DOHH2 (cell line): ENCODE data around the gene SCN11A.
"Not testable (repeated sequence)": the region's sequence is repeated elsewhere in the genome, so short reads cannot be mapped to it uniquely, and the experiment has no call there.

ENCODE experiments used
- H3F3A ChIP-seq: fragments of 200-600 bp; sonication (generic), shearing (Covaris generic); 2 replicates; pipeline ENCODE4 v1.6.0; 2016; ENCODE audit warnings: antibody characterized with exemption, mild to moderate bottlenecking; ENCODE audit not compliant: control insufficient read depth, insufficient read depth
- H3K27ac ChIP-seq: fragments of 200-600 bp; sonication (generic); 2 replicates; pipeline ENCODE4 v1.5.1; 2014; ENCODE audit warnings: low read depth, mild to moderate bottlenecking, low read length, moderate library complexity
- H3K27me3 ChIP-seq: fragments of 200-600 bp; sonication (generic); 2 replicates; pipeline ENCODE4 v1.6.1; 2014; ENCODE audit warnings: mild to moderate bottlenecking, low read length, mixed read lengths; ENCODE audit not compliant: control insufficient read depth
- H3K36me3 ChIP-seq: fragments of 200-600 bp; sonication (generic); 2 replicates; pipeline ENCODE4 v1.6.1; 2014; ENCODE audit warnings: mild to moderate bottlenecking, low read length, moderate library complexity, mixed read lengths; ENCODE audit not compliant: control insufficient read depth
- H3K4me1 ChIP-seq: fragments of 200-600 bp; sonication (generic); 2 replicates; pipeline ENCODE4 v1.6.1; 2014; ENCODE audit warnings: mild to moderate bottlenecking, low read length, mixed read lengths; ENCODE audit not compliant: control insufficient read depth
- H3K4me2 ChIP-seq: fragments of 200-600 bp; sonication (generic); 2 replicates; pipeline ENCODE4 v1.6.0; 2014; ENCODE audit warnings: mild to moderate bottlenecking, low read length, moderate library complexity
- H3K4me3 ChIP-seq: fragments of 200-600 bp; sonication (generic); 2 replicates; pipeline ENCODE4 v1.5.1; 2014; ENCODE audit warnings: mild to moderate bottlenecking, low read length, mixed read lengths
- H3K79me2 ChIP-seq: fragments of 200-600 bp; sonication (generic); 2 replicates; pipeline ENCODE4 v1.6.1; 2014; ENCODE audit warnings: mild to moderate bottlenecking, low read length, mixed read lengths; ENCODE audit not compliant: control insufficient read depth
- H3K9me2 ChIP-seq: fragments of 200-600 bp; sonication (generic); replicated peaks from 2 replicates; pipeline ENCODE4 v1.6.1; 2014; ENCODE audit warnings: mild to moderate bottlenecking, low read length, mixed read lengths; ENCODE audit not compliant: control insufficient read depth
- H3K9me3 ChIP-seq: fragments of 200-600 bp; sonication (generic); 2 replicates; pipeline ENCODE4 v1.6.1; 2014; ENCODE audit warnings: antibody characterized with exemption, low read length, mixed read lengths; ENCODE audit not compliant: control insufficient read depth, insufficient read depth
- H4K20me1 ChIP-seq: fragments of 200-600 bp; sonication (generic); 2 replicates; pipeline ENCODE4 v1.6.0; 2014; ENCODE audit warnings: low read depth, mild to moderate bottlenecking, antibody characterized with exemption, low read length, moderate library complexity; ENCODE audit not compliant: control insufficient read depth, insufficient read depth
- EZH2phosphoT487 ChIP-seq: fragments of 200-600 bp; sonication (generic); IDR thresholded peaks from 2 replicates; pipeline ENCODE4 v1.6.1; 2017; ENCODE audit warnings: borderline replicate concordance, mild to moderate bottlenecking, antibody characterized with exemption, low read length, moderate library complexity, mixed read lengths
- TF ChIP-seq, protein P1 (sequence below): fragments of 200-600 bp; sonication (generic); IDR thresholded peaks from one replicate; pipeline ENCODE4 v1.5.1; 2014; ENCODE audit warnings: antibody characterized with exemption, mild to moderate bottlenecking, low read depth, low read length; ENCODE audit not compliant: poor library complexity, severe bottlenecking

The SCN11A gene

GRCh38 chr3:39063143-39063542, 11.4 kb upstream of the SCN11A start:
- Histone ChIP-seq H3K9me2 (no peaks in the 10 kb centered on the region), H3K79me2 (peaks cover 26% of the 10 kb centered on the region)

GRCh38 chr3:39062180-39062579, 10.4 kb upstream of the SCN11A start:
- Histone ChIP-seq H3K36me3 (peaks cover 14% of the 10 kb centered on the region), H3F3A (no peaks in the 10 kb centered on the region), H4K20me1 (no peaks in the 10 kb centered on the region), H3K9me2 (no peaks in the 10 kb centered on the region), H3K4me1 (peaks cover 6% of the 10 kb centered on the region), H3K27ac (no peak overlapping the region), H3K27me3 (no peaks in the 10 kb centered on the region), H3K4me3 (no peak overlapping the region), H3K4me2 (no peak overlapping the region), H3K9me3 (no peaks in the 10 kb centered on the region), H3K79me2 (peaks cover 27% of the 10 kb centered on the region)
- no peak for TF ChIP-seq EZH2phosphoT487
- TF ChIP-seq, protein P1, sequence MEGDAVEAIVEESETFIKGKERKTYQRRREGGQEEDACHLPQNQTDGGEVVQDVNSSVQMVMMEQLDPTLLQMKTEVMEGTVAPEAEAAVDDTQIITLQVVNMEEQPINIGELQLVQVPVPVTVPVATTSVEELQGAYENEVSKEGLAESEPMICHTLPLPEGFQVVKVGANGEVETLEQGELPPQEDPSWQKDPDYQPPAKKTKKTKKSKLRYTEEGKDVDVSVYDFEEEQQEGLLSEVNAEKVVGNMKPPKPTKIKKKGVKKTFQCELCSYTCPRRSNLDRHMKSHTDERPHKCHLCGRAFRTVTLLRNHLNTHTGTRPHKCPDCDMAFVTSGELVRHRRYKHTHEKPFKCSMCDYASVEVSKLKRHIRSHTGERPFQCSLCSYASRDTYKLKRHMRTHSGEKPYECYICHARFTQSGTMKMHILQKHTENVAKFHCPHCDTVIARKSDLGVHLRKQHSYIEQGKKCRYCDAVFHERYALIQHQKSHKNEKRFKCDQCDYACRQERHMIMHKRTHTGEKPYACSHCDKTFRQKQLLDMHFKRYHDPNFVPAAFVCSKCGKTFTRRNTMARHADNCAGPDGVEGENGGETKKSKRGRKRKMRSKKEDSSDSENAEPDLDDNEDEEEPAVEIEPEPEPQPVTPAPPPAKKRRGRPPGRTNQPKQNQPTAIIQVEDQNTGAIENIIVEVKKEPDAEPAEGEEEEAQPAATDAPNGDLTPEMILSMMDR: no peak

More at GRCh38 chr3:39063143-39063542, 11.4 kb upstream of the SCN11A start:
- Histone ChIP-seq H3K9me3 (no peaks in the 10 kb centered on the region), H3K36me3 (peaks cover 20% of the 10 kb centered on the region), H4K20me1 (no peaks in the 10 kb centered on the region), H3K27ac (no peak overlapping the region), H3F3A (no peaks in the 10 kb centered on the region), H3K4me2 (no peak overlapping the region), H3K4me1 (peaks cover 6% of the 10 kb centered on the region), H3K27me3 (no peaks in the 10 kb centered on the region), H3K4me3 (no peak overlapping the region)
- TF ChIP-seq, protein P1: no peak
- TF ChIP-seq EZH2phosphoT487: no peak

DNA sequence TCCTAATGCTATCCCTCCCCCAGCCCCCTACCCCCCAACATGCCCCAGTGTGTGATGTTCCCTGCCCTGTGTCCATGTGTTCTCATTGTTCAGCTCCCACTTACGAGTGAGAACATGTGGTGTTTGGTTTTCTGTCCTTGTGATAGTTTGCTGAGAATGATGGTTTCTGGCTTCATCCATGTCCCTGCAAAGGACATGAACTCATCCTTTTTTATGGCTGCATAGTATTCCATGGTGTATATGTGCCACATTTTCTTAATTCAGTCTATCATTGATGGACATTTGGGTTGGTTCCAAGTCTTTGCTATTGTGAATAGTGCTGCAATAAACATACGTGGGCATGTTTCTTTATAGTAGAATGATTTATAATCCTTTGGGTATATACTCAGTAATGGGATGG, 9.5 kb upstream of the SCN11A start:
- not testable (repeated sequence) for H3K4me1 ChIP-seq, H4K20me1 ChIP-seq, H3K27ac ChIP-seq, H3K36me3 ChIP-seq, H3K9me3 ChIP-seq, H3K27me3 ChIP-seq, H3K4me3 ChIP-seq, H3K9me2 ChIP-seq, H3K4me2 ChIP-seq, H3F3A ChIP-seq
- H3K79me2 ChIP-seq: peaks cover 29% of the 10 kb centered on the region

- H3K79me2 ChIP-seq: peaks cover 53% of the 10 kb centered on the region
- H3K4me2 ChIP-seq: no peak overlapping the region
- H3K4me1 ChIP-seq: peaks cover 14% of the 10 kb centered on the region
- H4K20me1 ChIP-seq: no peaks in the 10 kb centered on the region
- no peaks in the 10 kb centered on the region for H3F3A ChIP-seq
- no peak overlapping the region for H3K27ac ChIP-seq
- TF ChIP-seq EZH2phosphoT487: no peak
- TF ChIP-seq, protein P1: no peak
- H3K4me3 ChIP-seq: no peak overlapping the region
- no peaks in the 10 kb centered on the region for H3K9me3 ChIP-seq
- no peaks in the 10 kb centered on the region for H3K27me3 ChIP-seq
- H3K9me2 ChIP-seq: no peaks in the 10 kb centered on the region
- 0 out of 2 replicates have a peak, but pooled peaks cover 3% of the 10 kb centered on the region for H3K36me3 ChIP-seq
These were observed 4.4 kb upstream of the SCN11A start for GRCh38 chr3:39056151-39056550.
